MV-4-11 (cell line): ENCODE measurements around the gene METTL16.
A peak's percentile ranks its signal among the peaks of the same experiment; 100 is the strongest.

Experiments used
- DNase-seq: peaks from one replicate; lab custom pipeline; 2025; lab: John Stamatoyannopoulos, UW

METTL16 gene

DNA sequence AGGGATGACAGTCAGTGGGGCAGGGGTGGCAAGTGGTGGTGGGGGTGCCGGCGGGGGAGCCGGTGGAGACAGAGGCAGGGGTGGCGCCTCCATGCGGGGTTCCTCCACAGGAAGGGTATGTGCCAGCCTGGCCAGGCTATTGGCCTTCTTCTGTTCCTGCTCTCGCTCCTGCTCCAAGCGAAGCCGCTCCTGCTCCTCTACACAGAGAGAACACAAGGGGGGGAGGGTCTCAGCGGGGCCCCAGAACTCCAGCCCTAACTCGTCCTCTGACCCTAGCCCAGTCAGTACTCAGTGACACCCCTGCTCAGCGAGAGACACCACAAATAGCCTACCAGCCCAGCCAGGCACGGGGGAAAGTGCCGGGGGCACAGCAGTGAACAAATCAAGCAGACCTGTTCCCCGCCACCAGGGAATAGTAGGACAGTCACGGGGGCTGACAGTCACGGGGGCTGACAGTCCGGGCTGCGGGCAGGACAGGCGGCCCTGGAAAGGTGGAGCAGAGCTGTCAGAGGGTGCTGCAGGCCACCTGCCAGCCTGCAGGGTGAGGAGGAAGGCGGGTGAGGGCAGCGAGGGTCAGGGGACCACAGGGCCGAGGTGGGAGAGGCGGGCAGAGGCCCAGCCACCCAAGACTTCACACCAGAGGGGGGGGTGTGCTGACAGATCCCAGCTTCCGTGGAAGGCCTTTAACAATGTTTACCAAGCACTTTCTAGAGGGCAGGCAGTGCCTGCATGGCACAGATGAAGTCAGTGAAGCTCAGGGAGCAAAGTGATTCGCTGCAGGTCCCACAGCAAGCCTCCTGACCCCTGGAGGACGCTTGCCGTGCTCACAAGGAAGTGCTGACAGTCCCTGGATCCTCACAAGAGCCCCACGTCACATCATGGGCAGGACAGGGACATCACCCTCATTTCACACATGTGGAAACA, 116.2 kb downstream of the METTL16 start:
- peak; percentile 15 for DNase-seq

DNA sequence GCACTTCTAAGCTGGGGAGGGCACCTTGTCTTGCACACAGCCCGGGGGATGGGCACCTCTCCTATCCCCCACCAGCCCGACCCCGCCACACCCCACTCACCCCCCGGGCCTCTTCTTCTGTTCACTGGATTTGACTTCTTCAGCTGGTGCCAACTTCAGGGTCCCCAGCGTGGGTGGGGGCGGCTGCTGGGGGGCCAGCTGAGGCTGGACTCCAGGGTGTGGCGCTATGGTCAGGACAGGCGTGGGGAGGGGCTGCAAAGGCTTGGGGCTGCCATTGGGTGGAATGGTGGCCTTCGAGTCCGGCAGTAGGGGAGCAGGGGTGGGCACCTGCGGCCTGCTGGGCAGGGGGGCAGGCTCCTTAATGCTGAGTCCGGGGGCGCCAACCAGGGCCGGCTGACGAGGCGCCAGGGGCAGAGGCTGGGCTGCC, 116.9 kb downstream of the METTL16 start:
- DNase-seq, result no peak

DNA sequence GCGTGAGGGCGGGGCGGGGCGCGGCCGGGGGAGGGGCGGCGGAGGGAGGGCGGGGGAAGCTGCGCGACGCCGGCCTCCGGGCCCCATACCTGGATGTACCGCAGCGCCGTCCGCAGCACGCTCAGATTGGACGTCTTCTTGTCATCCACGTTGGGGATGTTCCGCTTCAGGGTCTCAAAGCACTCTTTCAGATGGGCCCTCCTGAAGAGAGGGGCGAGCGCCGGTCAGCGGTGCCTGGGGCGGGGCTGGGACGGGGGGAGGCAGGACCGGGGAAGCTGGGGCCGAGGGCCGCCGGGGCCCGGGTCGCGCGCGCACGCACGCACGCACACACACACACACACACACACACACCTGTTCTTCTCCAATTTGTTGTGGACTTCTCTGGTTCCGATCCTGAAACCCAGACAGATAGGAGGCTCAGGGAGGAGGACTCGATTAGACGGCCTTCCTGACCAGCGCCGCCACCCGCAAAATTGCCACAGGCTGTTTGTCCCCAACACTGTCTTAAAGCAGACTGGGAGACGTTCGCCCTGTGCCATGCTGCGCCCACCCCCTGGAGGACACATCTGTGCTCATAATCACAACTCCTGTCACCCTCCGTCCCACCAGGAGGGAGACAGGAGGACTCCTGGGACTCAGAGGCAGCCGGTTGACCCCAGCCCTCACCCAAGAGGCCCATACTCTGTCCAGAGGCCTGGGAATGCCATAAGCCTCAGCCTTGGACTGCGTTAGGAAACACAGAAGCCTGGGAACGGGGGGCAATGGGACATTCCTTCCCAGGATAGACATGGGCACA, 117.5 kb downstream of the METTL16 start:
- no peak for DNase-seq

DNA sequence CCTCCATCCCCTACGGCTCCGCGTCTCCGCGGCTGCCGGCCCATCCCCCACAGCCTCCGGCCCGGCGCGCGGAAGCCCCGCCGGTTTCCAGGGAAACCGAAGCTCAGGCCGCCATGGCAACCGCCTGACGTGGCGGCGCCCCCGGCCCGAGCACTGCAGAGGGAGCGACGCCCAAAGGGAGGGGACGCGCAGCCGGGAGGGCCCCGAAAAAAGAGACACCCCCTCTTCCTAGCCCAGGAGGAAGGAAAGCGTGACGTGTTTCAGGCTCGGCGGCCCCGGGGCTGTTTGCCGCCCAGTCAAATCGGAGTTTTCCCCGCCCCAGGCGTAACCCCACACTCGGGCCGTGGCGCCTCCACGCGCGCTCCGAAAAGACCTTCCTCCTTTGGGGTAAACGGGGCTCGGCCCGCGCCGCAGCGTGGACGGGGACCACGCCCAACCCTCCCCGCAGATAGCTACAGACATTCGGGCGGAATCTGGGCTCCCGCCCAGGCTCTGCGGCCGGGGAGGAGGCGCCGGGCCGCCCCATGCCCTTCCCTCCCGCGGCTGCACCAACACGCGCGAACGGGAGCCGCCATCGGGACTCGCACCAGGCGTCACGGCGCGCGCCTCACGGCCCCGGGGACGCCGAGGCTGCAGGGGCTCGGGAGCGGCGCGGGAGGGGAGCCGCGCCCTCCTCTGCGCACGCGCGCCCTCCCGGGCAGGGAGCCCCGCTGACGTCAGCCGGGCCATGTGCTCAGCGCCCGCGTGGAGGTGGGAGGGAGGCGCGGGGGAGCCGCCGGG, 118.3 kb downstream of the METTL16 start:
- peak; percentile 74 for DNase-seq

DNA sequence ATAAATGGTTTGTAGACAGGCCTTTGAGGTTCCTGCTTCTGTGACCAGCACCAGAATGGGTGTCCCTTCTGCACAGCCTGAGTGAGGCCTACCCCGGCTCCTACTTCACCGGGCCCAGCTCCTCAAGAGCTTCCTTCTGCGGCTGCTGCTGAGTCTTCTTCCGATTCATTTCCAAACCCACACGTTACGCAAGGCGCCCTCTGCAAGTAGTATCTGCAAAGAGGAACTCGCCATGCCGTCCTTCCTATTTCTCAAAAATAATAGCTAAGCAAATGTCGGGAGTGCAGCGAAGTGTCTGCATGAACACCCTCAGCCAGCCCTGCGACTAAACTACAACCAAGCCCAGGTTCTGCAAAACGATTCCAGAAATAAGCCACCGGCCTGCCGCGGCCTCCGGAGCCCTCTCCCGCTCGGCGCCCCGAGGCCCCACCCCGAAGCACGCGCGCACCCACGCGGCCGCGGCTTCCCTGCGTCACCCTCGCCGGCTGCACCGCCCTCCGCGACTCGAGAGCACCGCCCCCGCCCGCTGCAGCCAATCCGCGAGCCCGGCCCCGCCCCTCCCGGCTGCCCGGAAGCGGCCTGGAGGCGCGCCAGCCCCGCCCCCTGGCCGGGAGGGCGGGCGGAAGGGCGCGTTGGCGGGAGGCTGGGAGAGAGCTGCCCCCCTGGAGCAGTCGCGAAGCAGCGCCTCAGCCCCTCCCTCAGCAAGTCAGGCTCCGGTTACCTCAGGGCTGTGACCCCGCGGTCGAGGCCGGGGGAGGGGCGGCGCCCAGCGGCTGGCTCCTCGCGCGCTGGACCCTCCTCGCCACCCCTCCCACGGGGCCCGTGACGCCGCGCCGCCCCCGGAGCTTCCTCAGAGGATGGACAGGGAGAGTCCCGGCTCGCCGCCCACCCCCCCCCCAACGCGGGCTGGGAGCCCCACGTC, 119.2 kb downstream of the METTL16 start:
- peak; percentile 93 for DNase-seq

DNA sequence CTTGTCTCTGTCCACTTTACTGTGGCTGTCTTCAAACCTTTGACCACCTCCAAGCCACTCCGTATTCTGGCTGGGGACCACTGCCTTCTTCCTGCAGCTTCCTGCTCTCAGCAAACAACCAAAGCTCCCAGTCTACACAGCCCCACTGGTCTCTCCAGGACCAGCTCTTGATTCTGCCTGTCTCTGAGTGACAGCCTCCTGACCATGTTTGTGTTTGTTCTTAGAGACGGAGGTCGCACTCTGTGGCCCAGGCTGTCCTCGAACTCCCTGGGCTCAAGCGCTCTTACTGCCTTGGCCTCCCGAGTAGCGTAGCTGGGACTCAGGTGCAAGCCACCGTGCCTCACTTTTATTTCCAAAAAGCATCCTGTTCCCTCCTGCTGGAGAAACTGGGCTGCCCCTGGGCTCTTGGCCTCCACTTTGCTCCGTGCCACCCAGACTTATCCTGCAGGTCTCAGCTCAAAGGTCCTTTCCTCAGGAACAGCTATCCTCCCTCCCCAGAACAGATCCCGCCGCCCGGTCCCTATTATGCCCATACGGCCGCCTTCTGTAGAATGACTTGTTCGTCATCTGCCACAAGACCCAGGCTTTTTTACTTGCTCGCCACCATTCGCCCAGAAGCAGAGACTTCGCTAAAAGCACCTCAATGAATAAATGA, 120.0 kb downstream of the METTL16 start:
- no peak for DNase-seq

DNA sequence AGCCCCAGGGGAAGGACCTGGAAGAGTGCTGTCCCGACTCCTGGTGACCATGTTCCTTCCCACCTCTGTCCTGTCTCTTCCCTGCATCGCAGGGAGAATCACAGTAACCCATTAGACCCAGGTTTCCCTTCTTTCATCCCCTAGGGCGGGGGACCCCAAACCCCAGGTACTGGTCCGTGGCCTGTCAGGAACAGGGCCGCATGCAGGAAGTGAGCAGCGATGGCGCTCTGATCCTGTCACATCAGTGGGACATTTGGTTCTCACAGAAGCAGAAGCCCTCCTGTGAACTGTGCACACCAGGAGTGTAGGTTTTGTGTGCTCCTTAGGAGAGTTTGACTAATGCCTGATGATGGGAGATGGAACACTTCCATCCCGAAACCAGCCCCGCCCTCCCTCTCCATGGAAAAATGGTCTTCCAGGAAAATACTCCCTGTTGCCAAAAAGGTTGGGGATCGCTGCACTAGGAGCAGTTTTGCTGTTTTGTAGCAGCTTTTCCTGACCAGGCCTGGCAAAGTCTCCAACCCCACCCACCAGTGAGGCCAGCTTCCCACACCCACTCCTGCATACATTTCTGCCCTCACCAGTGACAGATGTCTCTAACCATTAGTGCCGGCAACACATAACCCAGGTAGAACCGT, 121.4 kb downstream of the METTL16 start:
- DNase-seq, result no peak

DNA sequence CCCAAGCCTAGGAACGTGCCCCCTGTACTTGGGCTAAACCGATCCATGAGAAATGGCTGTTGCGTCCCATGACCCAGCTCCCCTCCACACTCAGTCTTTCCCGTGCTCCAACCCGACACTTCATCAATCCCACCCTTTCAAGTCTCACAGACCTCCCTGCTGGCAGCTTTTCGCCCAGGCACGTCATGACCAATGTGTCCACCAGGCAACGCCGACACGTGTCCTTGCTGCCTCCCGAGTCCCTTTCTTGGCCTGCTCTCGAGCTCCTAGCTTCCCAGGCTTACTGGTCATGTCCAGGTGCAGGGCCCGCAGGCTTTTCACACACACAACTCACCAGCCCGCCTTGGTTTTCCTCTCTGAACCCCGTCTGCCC, 123.0 kb downstream of the METTL16 start:
- DNase-seq, result no peak

DNA sequence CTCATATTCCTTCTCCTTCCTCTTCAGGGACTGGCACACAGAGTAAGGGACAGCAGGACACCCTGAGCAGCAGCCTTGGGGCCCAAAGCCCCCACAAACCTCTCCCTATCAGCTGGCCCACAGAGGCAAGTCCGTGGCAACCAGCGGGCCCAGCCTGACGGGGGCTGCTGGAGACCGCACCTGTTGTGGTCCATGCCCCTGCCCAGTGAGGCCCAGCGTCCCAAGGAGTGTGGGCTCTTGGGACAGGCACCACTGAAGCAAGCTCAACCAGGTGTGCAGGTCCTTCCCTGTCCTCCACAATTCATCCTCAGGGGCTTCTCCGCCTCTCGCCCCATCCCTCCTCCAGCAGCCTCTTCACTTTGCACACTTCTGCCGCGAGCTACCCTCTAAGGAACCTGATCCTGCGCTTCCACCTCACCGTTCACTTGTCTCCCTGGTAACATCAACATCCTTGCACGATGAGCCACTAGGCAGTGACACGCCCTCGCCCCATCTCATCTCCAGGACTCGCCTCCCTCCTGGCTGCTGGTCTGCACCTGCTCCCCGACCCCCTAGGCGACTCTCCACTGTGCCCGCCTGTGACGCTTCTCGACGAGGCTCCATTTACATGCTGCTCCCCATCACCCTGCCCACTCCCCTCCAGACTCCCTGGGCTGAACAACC, 123.5 kb downstream of the METTL16 start:
- no peak for DNase-seq

DNA sequence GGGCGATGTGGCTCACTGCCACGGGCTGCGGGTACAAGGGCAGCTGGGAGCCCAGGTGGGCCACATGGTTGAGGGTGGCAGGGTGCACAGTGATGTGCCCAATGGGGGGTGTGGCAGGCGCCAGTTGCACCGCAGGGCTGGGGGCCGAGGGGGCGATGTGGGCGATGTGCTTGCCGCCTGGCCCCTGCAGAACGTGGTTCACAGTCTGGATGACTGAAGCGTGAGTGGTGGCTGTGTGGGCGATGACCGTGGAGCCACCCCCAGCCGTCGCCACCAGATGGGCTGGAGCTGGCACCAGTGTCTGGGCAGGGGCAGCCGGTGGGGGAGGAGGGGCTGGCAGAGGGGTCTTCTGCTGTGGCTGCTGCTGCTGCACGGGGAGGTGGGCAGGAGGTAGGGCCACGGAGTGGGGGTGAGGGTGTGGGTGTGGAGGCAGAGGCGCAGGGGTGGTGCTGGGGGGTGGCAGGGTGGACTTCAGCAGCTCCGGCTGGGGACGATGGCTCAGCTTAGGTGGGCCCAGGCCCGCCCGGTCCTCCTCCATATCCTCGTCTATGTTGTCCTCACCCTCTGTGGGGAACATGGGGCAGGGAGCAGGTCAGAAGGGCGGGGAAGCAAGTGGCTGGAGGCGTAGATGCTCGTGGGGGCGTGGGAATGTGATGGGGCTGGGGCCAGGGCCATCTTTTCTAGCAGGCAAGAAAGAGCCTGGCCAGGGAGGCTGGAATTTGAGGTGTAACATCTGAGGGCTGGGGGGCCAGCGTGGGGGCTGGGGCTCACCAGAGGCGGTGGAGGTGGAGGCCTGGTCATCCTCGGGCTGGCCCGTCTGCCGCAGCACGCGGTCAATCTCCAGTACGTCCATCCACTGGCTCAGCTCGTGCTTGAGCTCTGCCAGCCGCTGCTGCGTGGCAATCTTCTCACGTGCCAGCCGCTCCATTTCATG, 124.3 kb downstream of the METTL16 start:
- no peak for DNase-seq

DNA sequence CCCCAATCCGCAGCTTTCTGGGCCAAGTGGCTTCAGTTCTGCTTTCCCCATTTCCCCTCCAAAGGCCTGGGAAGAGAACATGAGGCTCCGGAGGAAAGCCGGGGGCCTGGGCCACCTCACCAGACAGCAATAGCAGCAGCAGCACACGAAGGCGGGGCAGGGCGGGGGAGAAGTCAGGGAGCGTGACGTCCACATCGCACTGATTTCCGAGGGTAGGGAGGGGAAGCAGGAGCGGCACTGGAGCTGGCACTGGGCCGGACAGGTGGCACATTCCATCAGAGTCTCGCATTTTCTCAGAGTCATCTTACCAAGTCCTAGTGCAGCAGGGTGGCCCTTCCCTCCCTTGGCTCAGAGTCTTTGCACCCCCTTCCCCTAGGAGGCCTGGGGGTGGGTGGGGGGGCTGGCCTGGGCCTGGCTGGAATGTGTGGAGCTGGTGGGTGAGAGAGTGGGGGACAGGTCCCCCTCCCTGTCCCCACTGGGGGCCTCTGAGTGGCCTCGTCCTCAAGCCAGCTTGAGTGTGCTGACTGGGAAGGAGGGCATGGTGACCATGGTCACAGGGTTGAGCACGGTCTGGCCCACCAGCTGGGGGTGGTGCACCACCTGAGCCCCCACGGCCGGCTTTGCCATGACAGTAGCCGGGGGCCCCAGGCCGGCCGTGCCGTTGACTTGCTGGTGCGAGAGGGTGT, 125.1 kb downstream of the METTL16 start:
- DNase-seq, result no peak

DNA sequence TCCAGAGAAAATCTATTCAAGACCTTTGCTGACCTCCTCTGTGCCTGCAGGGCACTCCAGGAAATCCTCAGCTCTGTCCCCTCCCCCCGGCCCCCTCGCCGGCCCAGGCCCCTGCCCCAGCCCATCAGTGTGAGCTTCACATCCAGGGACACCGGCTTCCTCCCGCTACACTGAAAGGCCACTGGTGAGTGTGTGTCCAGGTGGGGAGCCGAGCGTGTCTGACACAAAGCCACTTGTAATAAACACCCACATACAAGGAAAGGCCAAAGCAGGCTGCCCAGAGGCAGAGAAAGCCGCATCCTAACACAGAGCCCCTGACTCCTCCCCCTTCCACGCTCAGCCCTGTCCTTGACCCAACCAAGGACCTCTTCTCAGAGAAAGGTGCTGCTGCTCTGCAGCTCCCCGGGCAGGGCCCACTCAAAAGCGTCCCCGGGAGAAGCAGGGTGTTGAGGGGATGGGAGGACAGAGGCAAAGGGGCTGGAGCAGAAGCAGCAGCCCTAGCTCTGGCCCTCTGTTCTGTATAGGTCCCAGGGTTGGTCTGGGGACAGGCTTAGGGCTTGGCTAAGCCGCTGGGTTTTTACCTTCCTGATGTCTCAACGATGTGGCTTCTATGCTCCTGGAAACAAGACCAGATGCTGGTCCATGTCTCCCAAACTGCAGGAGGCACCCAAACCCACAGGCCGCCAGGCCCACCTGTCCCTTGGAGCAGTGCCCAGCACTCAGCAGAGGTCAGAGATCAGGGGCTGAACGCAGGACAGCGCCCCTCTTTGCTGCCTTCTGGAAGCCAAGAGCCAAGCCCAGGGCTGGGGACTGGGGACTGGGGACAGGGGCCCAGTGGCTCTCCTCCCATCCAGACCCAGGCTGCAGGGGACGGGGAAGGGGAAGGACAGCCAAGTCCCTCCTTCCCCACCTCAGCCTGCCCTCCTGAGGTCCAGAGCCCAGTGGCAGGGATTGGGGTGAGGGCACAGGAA, 126.2 kb downstream of the METTL16 start:
- no peak for DNase-seq

DNA sequence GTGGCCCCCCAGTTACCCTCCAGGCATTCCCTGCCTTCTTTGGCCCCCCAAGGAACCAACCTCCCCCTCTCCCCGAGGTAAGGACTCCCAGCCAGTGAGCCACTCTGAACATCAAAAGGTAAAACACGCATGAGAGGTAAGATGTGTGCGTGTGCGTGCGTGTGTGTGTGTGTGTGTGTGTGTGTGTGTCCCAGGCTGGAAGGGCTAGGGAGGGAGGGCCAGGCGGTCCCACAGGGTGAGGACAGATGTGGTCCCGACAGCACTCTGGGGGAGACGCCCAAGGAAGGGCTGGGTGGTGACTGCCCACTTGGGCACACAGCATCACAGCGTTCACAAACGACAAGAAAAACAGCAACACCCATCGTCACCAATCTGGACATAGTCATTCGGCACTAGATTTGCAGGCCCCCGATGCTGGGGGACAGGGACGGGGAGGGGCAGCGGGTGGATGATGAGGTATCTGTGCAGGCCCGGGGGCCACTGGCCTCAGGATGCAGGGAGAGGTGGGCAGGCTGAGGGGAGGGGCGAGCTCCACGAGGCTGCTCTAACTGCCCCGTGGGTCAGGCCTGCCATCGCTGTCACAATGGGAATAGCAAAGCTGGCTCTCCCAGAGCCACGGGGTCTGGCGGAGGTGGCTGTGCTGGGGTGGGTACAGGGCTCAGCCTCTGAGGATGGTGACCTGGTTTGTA, 127.1 kb downstream of the METTL16 start:
- DNase-seq, result no peak

DNA sequence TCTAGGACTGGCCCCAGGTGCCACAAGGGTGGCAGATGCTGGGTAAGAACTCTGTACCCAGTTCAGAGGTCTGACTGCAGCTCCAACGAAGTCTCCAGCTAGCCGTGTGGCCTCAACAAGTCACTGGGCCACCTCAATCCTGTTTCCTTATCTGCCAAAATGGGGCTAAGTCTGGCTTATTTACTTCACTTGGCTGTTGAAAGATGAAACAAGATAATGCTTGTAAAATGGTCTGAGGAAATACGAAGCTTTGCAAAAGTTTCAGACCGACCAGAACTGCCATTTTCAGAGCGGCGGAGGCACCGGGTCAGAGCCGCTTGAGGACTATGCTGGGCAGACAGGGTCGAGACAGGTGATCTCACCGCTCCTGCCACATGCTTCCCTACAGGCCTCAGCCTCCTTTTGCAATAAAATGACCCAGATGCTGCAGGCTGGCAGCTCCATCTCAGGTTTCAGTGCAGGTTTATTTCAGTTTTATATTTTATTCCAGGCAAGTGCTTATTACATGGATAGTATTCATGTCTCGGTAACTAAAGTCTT, 128.0 kb downstream of the METTL16 start:
- DNase-seq, result no peak

DNA sequence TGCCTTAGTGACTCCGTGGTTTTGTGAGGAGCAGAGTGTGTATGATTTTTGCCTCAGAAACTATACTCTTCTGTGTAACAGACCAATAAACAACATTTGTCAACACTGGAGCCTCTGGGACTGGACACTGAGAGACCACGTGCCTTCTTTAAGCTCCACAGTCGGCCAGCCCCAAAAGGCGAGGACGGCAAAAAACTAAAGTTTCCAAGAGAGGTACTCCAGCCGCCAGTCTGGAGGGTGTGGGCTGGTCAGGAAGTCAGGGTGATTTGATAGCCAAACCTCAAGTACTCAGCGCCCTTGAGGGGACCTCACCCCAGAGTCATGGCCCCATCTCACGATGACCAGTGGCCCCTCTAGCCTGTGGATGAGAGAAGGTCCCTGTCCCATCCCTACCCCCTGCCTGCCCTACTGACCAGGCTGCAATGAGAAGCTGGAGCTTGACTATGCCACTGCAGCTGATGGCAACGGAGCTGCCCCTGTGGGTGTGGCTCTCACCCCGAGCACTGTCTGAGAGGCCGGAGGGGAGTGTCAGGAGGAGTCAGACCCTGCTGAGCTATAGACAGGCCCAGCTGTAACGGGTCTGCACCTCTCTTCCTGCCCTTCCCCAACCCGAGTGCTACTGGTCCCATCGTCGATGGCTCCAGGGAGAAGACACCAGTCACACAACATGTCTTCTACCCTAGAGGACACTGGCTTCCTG, 130.6 kb downstream of the METTL16 start:
- no peak for DNase-seq
